Endometrial microvascular endothelial cells (primary cell): Measurements from ENCODE around the gene CDC42SE1. TPM values are rescaled to one million over a fixed set of nuclear protein-coding genes. Genes with fewer than 3 reads are reported as not detected.
"Not testable (repeated sequence)": the region's sequence is repeated elsewhere in the genome, so short reads cannot be mapped to it uniquely, and the experiment has no call there.

ENCODE experiments used
- in situ Hi-C: cut with HindIII; loops from 2 replicates; pipeline ENCODE4 v1.10.0; 2017; ENCODE audit warnings: low sequenced_read_pairs, low pct_unique_long_range_greater_than_20kb; ENCODE audit errors: inconsistent ontology term
- total RNA-seq: library from RNA; depleted of rRNA; stranded (reverse); fragments of >200 nt; gene quantifications from one replicate; pipeline ENCODE4 v1.2.3, GENCODE V29; 2015; ENCODE audit errors: inconsistent ontology term

The CDC42SE1 gene, protein sequence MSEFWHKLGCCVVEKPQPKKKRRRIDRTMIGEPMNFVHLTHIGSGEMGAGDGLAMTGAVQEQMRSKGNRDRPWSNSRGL
- 75.7 TPM for total RNA-seq

DNA sequence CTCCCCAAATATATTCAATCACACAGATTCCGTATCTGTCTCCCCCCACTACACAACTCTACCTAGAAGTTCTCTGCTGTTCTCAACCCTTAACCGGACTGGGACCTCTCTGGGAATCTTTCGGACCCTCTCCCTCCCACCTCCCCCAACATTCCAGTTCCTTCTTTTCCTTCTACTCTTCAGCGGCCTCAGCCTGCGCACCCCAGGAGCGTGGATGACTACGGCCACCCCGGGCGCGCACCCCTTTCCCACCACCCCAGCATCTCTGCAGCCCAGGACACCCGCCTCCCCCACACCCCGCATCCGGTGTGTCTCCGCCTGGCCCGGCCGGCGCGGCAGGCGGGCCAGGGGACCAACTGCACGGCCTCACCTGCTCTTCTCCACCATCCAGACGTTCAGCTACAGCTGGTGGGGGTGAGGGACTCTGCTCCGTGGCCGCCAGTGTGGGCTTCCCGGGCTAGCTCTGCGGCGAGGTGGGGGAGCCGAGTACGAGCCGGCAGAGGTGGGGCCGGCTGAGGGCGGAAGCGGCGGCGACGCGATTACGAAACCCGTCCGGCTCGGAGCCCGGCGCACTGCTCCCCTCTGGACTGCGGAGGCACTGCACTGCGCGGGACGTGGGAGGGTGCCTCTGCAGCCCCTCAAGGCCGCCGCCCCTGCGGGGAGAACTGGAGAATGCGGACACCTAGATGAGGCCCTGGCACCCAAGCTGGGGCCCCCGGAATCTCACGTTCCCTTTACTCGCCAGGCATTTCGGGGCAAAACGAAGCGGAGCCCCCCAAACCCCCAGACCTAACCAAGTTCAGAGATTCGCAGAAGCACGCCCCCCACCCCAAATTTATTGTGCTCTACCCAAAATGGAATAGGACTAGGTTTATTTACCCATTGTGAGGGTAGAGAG is at the start of gene CDC42SE1:
Gene CDC42SE1, minus strand, starts transcription at position 514 of the 898 bp plus-strand sequence. CDS start 3,892 bp downstream, outside the sequence.
- in situ Hi-C loops = no loop called here

DNA sequence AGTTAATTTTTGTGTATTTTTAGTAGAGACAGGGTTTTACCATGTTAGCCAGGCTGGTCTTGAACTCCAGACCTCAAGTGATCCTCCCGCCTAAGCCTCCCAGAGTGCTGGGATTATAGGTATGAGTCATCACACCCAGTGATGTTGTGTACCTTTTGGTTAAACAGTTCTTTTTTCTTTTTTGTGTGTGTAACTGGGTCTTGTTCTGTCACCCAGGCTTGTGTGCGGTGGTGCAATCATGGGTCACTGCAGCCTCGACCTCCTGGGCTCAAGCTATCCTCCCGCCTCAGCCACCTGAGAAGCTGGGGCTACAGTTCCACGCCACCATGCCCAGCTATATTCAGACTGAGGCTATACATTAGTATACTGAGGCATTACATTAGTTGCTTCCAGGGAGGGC is 48.9 kb upstream of the CDC42SE1 start:
- in situ Hi-C loops = no loop called here

DNA sequence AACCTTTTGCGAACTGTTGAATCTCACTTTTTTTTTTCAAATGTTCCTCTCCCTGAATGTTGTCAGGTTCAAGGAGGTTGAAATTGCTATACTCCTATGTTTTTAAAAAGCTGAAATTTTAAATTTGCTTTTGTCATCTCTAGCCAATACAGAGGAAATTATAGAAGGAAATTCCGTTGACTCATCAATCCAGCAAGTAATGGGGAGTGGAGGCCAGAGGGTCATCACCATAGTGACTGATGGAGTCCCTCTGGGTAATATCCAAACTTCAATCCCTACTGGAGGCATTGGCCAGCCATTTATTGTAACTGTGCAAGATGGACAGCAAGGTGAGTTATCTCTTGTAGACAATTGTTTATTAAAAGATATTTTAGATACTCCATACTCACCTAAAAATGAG is 47.5 kb upstream of the CDC42SE1 start:
- in situ Hi-C loops = no loop called here

DNA sequence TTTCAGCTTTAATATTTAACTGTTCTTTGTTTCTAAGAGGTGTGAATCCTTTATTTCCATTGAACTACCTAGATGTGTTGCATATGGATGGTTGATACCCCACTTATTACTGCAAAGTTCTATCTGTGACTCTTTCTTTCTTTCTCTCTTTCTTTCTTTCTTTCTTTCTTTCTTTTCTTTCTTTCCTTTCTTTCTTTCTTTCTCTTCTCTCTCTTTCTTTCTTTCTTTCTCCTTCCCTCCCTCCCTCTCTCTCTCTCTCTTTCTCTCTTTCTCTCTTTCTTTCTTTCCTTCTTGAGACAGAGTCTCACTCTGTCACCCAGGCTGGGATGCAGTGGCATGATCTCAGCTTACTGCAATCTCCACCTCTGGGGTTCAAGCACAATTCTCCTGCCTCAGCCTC is 45.2 kb upstream of the CDC42SE1 start:
- in situ Hi-C loops = no loop called here

DNA sequence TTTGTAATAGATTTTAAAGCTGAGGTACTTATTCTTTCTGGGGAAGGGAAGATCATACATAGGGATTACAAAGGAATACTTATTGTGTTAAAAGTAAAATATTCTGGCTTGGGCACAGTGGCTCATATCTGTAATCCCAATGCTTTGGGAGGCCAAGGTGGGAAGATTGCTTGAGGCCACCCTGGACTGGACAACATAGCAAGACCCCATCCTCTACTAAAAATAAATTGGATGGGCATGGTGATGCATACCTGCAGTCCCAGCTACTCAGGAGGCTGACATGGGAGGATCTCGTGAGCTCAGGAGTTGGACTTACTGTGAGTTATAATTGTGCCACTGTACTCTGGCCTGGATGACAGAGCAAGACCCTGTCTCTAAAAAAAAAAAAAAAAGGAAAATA is 38.7 kb upstream of the CDC42SE1 start:
- in situ Hi-C loops = no loop called here

DNA sequence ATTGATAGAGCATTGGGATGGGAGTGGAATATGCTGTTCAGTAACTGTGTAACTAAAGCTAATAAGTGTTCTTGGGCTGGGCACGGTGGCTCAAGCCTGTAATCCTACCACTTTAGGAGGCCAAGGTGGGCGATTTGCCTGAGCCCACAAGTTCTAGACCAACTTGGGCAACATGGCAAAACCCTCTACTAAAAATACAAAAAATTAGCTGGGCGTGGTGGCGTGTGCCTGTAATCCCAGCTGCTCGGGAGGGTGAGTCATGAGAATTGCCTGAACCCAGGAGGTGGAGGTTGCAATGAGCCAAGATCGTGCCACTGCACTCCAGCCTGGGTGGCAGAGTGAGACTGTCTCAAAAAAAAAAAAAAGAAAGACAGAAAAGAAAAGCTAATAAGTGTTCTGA is 38.0 kb upstream of the CDC42SE1 start:
- in situ Hi-C loops = not testable (repeated sequence)

DNA sequence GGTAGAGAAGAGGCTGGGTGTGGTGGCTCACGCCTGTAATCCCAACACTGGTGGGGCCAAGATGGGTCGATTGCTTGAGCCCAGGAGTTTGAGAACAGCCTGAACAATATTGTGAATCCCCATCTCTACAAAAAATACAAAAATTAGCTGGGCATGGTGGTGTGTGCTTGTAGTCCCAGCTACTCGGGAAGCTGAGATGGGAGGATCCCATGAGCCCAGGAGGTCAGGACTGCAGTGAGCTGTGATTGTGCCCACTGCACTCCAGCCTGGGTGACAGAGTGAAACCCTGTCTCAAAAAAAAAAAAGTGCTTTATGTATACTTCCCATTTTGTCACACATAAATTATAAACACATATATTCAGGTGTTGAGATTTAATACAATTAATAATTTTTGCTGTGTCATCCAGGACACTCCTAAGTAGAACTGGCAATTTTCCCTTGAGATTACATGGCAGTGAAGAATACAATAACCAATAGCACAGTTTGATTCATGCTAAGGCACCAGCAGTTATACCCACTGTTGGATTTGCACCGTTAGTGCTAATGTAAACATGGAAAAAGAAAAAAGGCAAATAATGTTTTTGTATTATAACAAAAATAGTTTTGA is 26.6 kb upstream of the CDC42SE1 start:
- in situ Hi-C loops = no loop called here

DNA sequence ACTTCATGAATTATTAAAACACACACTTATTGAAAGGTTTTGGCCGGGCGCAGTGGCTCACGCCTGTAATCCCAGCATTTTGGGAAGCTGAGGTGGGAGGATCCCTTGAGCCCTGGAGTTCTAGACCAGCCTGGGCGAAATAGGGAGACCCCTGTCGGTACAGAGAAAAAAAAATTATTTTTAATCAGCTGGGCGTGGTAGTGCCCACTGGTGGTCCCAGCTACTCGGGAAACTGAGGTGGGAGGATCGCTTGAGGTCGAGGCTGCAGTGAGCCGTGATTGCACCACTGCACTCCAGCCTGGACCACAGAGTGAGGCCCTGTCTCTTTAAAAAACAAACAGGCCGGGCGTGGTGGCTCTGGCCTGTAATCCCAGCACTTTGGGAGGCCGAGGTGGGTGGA is 12.8 kb upstream of the CDC42SE1 start:
- in situ Hi-C loops = no loop called here

DNA sequence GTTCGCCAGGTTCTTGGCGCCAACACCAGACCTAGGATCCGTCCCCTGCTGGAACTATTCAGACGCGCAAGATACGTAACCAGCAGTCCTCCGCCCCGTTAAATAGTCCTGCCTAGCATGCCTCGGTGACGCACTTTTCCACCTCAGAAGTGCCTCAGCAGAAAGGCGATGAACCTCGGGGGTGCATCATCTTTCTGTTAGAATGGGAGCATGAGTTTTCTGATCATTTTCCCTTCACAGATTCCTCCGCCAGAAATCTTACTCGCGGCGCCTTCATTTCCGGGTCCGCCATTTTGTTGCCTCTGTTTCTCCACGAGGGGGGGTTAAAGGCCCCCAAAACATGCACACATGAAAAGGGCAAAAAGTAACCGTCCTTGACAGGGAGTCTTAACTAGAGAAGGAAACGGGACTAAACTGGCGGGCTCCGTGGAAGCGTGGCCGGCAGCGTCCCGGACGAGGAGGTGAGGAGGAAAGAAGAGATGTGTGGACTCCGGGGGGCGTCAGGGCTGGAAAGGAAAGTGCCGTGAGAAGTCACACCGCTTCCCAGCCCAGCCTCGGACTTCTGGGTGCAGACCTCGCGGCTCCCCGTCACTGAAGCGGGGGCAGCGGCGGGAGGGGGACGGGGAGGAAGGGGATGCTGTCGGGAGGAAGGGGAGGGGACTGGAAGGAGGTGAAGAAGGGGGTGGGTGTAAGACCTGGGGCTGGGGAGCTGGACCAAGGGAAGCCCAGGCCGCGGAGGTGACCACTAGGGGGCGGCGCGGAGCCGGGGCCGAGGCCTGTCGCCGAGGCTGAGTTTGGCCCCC is 11.3 kb upstream of the CDC42SE1 start, which contains the start of gene GABPB2:
Gene GABPB2, plus strand, starts transcription at position 288 of the 803 bp plus-strand sequence. CDS start 17,429 bp downstream, outside the sequence.
- in situ Hi-C loops = no loop called here

DNA sequence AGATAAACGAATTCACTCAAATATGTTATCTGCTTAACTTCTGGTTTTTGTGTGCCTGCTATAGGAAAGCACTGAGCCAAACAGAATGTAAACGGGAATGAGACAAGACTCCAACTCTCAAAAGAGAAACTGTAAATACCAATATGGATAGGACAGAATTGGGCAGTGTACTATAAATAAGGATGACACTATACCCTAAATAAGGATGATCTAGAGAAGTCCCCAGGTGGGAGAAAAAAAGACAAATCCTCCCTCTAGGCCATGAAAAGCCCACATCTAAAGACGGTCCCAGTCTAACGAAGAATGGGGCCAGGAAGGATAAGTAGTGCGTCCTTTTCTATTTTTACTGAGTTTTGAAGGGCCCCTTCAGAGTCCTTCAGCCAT is 9.7 kb upstream of the CDC42SE1 start:
- in situ Hi-C loops = no loop called here

DNA sequence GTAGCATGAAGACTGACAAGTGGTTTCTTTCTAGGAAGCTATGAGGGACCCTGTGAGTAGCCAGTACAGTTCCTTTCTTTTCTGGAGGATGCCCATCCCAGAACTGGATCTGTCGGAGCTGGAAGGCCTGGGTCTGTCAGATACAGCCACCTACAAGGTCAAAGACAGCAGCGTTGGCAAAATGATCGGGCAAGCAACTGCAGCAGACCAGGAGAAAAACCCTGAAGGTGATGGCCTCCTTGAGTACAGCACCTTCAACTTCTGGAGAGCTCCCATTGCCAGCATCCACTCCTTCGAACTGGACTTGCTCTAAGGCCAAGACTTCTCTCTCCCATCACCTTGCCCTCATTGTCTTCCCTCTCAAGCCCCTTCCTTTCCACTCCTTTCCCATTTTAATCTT is 7.8 kb upstream of the CDC42SE1 start:
- in situ Hi-C loops = no loop called here

DNA sequence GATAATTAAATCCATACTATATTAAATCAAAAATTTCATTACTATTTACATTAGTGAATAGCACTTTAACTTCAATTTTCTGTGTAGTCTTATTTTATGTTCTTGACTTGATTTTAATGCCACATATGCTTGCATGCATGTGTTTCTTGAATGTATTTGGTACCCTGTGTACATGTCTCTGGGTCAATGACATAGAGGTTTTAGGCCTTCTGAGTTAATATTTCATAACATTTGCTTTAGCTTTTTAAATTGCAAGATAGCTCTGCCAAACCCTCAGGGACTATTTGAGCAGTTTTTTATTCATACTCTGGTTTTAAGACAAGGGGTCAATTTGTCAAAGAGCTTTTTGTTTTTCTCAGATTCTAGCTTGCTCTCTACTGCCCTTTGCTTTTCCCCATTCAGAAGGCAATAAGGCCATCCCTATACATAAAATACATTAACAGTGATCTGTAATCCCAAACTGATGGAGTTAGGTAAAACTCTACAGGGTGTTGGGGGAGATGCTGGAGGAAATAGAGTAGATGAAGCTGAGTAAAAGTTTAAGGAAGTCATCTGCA is 5.7 kb upstream of the CDC42SE1 start:
- in situ Hi-C loops = no loop called here

DNA sequence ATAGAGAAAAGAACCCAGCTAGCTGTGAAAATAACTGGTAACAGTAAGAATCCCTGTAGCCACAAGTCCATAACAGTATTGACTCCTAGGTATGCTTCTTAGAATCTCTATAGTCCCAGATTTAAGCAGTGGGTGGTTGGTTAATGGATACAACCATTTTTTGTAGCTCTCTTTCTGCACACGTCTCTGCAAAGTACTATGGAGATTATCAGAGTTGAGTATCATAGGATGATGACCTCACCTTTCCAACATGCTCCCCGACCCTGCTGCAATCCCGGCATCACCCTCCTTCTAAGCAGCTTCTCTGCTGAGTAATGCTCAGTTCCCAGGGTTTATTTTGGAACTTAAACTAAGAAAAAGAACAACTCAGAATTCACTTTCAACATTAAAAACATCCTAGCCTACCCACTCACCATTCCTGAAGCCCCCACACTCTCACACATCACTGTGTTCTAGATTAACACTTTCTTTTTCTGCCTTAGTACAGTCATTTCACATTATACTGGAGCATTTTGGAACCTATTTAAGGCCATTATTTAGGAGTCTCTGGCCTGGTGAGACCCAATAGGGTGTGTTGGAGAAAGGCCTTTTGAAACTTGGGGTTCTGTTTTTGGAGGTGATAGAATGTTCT is 3.4 kb upstream of the CDC42SE1 start:
- in situ Hi-C loops = no loop called here

DNA sequence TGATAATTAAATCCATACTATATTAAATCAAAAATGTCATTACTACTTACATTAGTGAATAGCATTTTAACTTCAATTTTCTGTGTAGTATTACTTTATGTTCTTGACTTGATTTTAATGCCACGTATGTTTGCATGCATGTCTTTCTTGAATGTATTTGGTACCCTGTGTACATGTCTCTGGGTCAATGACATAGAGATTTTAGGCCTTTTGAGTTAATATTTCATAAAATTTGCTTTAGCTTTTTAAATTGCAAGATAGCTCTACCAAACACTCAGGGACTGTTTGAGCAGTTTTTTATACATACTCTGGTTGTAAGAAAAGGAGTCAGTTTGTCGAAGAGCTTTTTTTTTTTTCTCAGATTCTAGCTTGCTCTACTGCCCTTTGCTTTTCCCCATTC is 2.3 kb upstream of the CDC42SE1 start:
- in situ Hi-C loops = no loop called here

DNA sequence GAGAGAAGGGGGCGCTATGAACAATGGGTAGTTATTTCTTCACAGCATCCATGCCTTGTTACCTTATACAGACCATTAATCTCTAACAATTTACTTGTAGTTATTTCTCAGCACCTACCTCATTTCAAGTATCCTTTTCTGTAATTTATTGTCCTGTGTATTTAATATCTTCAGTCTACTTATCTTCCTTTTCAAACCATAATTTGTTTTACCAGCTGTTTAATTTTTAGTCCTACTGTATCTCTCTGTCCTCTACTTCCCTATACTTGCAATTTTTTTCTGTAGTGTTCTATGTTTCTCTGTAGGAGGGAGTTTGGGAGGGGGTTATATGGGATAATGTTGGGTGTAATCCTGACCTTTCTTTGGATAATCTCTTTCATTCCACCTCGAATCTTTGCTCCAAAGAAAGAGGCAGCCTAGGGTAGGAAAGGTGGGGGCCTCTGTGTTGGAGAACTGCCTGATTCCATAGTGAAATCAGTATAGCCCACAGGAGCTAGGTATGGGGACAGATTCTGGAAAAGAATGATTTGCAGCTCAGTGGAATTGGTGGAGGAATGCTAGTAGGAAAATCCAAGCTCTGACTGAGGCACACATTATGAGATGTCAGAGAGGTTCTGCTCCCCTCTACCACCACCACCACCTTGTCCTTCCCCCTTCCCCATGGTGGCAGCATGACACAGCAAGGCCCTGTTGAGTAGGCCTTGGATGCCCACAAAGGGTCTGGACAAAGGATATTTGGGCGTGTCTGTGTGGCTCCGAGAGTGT is 1.4 kb upstream of the CDC42SE1 start:
- in situ Hi-C loops = no loop called here

DNA sequence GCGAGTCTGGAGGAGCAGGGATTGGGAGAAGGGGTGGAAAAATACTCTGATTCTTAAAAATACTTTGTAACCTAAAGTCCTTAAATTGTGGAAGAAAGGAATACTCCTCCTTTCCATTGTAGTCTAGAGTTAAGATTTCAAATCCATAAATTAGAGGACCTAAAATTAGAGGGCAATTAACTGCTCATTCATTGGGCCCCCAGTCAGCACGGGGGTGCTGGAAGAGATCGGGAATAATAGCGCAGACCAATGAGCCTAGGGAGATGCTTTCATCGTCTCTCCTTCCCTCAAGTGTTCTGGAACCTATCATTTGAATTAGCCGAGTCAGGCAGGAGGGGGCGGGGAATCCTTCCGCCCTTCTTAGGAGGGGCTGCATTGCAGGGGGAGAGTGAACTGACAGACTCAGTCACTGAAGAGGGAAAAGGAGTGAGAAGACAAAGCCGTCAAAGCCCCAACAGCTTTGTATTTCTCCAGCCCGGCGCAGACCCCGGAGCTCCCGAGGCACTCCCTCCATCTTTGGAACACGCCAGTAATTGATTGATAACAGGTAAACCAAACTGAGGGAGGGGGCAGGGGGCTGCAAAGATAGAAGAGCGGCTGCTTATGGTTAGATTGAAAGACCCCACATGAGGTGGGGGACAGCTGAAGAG is 710 bp upstream of the CDC42SE1 start, which contains the start of gene MLLT11:
Gene MLLT11, plus strand, starts transcription at position 391 of the 650 bp plus-strand sequence. CDS start 6,828 bp downstream, outside the sequence.
- in situ Hi-C loops = no loop called here

DNA sequence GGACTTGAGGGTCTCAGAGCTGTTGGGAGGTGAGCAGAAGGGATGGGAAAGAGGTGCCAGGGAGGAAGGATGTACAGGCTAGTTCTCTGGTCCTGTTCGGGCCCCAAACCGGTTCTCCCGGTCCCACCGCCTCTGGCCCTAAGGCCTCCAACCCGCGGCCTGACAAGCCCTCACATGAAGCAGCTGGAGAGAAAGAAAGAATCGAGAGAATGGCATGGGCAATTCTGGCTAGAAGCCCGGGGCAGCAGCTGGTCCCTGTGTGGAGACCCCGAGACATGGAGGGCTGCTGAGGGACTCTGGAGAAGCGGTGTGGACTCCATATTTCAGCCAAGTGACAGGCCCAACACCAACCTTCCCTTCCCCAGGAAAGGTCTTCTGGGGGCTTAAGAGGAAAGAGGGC is 730 bp downstream of the CDC42SE1 start:
- in situ Hi-C loops = no loop called here
